Parathyroid adenoma (tissue), 2 donors: ENCODE results near the gene SOX30.

Source experiments
- H2AFZ ChIP-seq: fragments of 300-600 bp; sonication (generic); one replicate; pipeline ENCODE4 v1.7.0; 2017; ENCODE audit warnings: antibody characterized with exemption, mild to moderate bottlenecking
- H3K27ac ChIP-seq: fragments of 300-600 bp; sonication (generic); one replicate; pipeline ENCODE4 v1.7.0; 2017
- H3K27me3 ChIP-seq: fragments of 300-600 bp; sonication (generic); one replicate; pipeline ENCODE4 v1.7.0; 2017; ENCODE audit warnings: low read length; ENCODE audit not compliant: control insufficient read depth, insufficient read depth
- H3K36me3 ChIP-seq: fragments of 300-600 bp; sonication (generic); one replicate; pipeline ENCODE4 v1.7.0; 2017; ENCODE audit warnings: low read length; ENCODE audit not compliant: control insufficient read depth, insufficient read depth
- H3K4me1 ChIP-seq: fragments of 300-600 bp; sonication (generic); one replicate; pipeline ENCODE4 v1.7.0; 2017; ENCODE audit warnings: control low read depth
- H3K4me2 ChIP-seq: fragments of 300-600 bp; sonication (generic); one replicate; pipeline ENCODE4 v1.7.0; 2017; ENCODE audit warnings: low read length
- H3K4me3 ChIP-seq: fragments of 300-600 bp; sonication (generic); one replicate; pipeline ENCODE4 v1.7.0; 2017; ENCODE audit warnings: low read depth, low read length
- H3K79me2 ChIP-seq: fragments of 300-600 bp; sonication (generic); one replicate; pipeline ENCODE4 v1.7.0; 2017; ENCODE audit warnings: control low read depth
- H3K9ac ChIP-seq: fragments of 300-600 bp; sonication (generic); one replicate; pipeline ENCODE4 v1.7.0; 2017; ENCODE audit warnings: mild to moderate bottlenecking
- H3K9me3 ChIP-seq: fragments of 300-600 bp; sonication (generic); one replicate; pipeline ENCODE4 v1.7.0; 2017; ENCODE audit warnings: low read length; ENCODE audit not compliant: control insufficient read depth
- TF ChIP-seq, protein P1 (sequence below): fragments of 300-600 bp; sonication (generic); IDR thresholded peaks from one replicate; pipeline ENCODE4 v1.7.0; 2017; ENCODE audit warnings: antibody characterized with exemption, mild to moderate bottlenecking
- donor health status: primary hyperparathyroidism.

SOX30 gene

GRCh38 chr5:157593052-157593757, 59.0 kb downstream of the SOX30 start:
- Histone ChIP-seq H3K27ac (no peak overlapping the region), H3K4me2 (no peak overlapping the region), H3K36me3 (no peaks in the 10 kb centered on the region), H3K4me3 (no peak overlapping the region), H3K9ac (no peak overlapping the region), H3K9me3 (no peaks in the 10 kb centered on the region), H3K4me1 (no peaks in the 10 kb centered on the region), H3K79me2 (no peaks in the 10 kb centered on the region), H3K27me3 (no peaks in the 10 kb centered on the region), H2AFZ (no peak overlapping the region)
- TF ChIP-seq, protein P1, sequence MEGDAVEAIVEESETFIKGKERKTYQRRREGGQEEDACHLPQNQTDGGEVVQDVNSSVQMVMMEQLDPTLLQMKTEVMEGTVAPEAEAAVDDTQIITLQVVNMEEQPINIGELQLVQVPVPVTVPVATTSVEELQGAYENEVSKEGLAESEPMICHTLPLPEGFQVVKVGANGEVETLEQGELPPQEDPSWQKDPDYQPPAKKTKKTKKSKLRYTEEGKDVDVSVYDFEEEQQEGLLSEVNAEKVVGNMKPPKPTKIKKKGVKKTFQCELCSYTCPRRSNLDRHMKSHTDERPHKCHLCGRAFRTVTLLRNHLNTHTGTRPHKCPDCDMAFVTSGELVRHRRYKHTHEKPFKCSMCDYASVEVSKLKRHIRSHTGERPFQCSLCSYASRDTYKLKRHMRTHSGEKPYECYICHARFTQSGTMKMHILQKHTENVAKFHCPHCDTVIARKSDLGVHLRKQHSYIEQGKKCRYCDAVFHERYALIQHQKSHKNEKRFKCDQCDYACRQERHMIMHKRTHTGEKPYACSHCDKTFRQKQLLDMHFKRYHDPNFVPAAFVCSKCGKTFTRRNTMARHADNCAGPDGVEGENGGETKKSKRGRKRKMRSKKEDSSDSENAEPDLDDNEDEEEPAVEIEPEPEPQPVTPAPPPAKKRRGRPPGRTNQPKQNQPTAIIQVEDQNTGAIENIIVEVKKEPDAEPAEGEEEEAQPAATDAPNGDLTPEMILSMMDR: no peak

- no peaks in the 10 kb centered on the region for H3K4me1 ChIP-seq
- TF ChIP-seq, protein P1: no peak
- no peaks in the 10 kb centered on the region for H3K9me3 ChIP-seq
- no peaks in the 10 kb centered on the region for H3K79me2 ChIP-seq
- no peak overlapping the region for H2AFZ ChIP-seq
- no peak overlapping the region for H3K9ac ChIP-seq
- H3K27me3 ChIP-seq: no peaks in the 10 kb centered on the region
- no peak overlapping the region for H3K4me2 ChIP-seq
- H3K27ac ChIP-seq: no peak overlapping the region
- no peaks in the 10 kb centered on the region for H3K36me3 ChIP-seq
- H3K4me3 ChIP-seq: no peak overlapping the region
Measured at GRCh38 chr5:157592594-157592993, 59.6 kb downstream of the SOX30 start.

- Histone ChIP-seq H3K9me3 (no peaks in the 10 kb centered on the region), H3K4me2 (no peak overlapping the region), H3K4me1 (no peaks in the 10 kb centered on the region), H3K36me3 (no peaks in the 10 kb centered on the region), H3K27ac (no peak overlapping the region), H3K9ac (no peak overlapping the region), H3K27me3 (no peaks in the 10 kb centered on the region), H3K79me2 (no peaks in the 10 kb centered on the region), H3K4me3 (no peak overlapping the region), H2AFZ (no peak overlapping the region)
- TF ChIP-seq, protein P1: no peak
Measured at GRCh38 chr5:157590478-157590877, 61.8 kb downstream of the SOX30 start.

DNA sequence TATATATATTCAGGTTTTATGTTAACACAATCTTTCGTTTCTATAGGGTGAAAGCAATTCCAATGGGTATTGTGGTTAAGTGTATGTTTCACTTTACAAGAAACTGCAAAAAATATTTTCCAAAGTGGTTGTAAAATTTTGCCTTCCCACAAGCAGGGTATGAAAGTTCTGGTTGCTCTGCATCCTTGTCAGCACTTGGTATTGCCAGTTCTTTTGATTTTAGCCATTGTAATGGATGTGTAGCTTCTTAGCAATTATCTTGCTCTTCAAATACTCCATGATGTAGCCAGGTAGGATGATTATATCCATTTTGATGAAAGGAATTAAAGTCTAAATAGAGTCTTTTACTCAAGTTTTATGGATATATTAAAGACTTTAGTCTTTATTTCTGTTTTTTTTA, 67.6 kb downstream of the SOX30 start:
- Histone ChIP-seq H3K27me3 (no peaks in the 10 kb centered on the region), H3K4me3 (no peak overlapping the region), H3K4me2 (no peak overlapping the region), H2AFZ (no peak overlapping the region), H3K79me2 (no peaks in the 10 kb centered on the region), H3K4me1 (no peaks in the 10 kb centered on the region), H3K36me3 (no peaks in the 10 kb centered on the region), H3K27ac (no peak overlapping the region), H3K9me3 (no peaks in the 10 kb centered on the region), H3K9ac (no peak overlapping the region)
- TF ChIP-seq, protein P1: no peak
